Thyroid gland (tissue), 4 donors: Measurements from ENCODE around the gene ADGRB3. TPM values are rescaled to one million over a fixed set of nuclear protein-coding genes. Genes with fewer than 3 reads are reported as not detected.

Experiments used
- DNase-seq, 2 donors: peaks; one replicate each; pipeline ENCODE4 v3.0.0-alpha.2; 2019
- H3K27ac ChIP-seq, 3 donors: fragments of 200-600 bp; sonication (generic); 1 replicate in 2 of 3; 2 replicates in 1 of 3; pipeline ENCODE4 v1.5.1; 2016 to 2019; ENCODE audit warnings: mild to moderate bottlenecking in 1 of 3, moderate library complexity in 1 of 3
- H3K27me3 ChIP-seq: fragments of 200-600 bp; sonication (generic); one replicate; pipeline ENCODE4 v1.5.1; 2019
- H3K36me3 ChIP-seq, 2 donors: fragments of 200-600 bp; sonication (generic); one replicate each; pipeline ENCODE4 v1.5.1; 2016 to 2019
- H3K4me1 ChIP-seq, 2 donors: fragments of 200-600 bp; sonication (generic); one replicate each; pipeline ENCODE4 v1.5.1; 2017 to 2019
- H3K4me3 ChIP-seq, 3 donors: fragments of 200-600 bp; sonication (generic); replicated peaks in 1 of 3; 1 replicate in 2 of 3; 2 replicates in 1 of 3; pipeline ENCODE4 v1.5.1; 2016; ENCODE audit warnings: mild to moderate bottlenecking in 1 of 3
- H3K9me3 ChIP-seq: fragments of 200-600 bp; sonication (generic); one replicate; pipeline ENCODE4 v1.5.1; 2017
- POLR2A ChIP-seq, 2 donors: fragments of 450-650 bp; IDR thresholded peaks; one replicate each; pipeline ENCODE4 v1.6.1; 2017; ENCODE audit warnings: antibody characterized with exemption in 2 of 2, mild to moderate bottlenecking in 2 of 2, moderate library complexity in 1 of 2
- WGBS, 2 donors: methylation state at CpG; one replicate each; pipeline ENCODE4 v1.1.5; 2017; 5-methylcytosine and 5-hydroxymethylcytosine counted together
- intact Hi-C: fragments of 100-400 bp; cut with DNase I; formaldehyde crosslinking; loops from one replicate; pipeline ENCODE4 v1.15.1; 2023
- total RNA-seq, 4 donors: library from RNA; depleted of rRNA; stranded (reverse); fragments of >200 nt; gene quantifications; one replicate each; pipeline ENCODE4 v1.2.3, GENCODE V29; 2016
- TF ChIP-seq, protein P1 (sequence below), 6 experiments: fragments of 200-600 bp in 3 of 6; fragments of 450-650 bp in 3 of 6; sonication (generic) in 3 of 6; IDR thresholded peaks; one replicate each; pipeline ENCODE4 v1.5.1; 2016 to 2019; ENCODE audit warnings: antibody characterized with exemption in 6 of 6, mild to moderate bottlenecking in 2 of 6, inconsistent platforms in 1 of 6, moderate library complexity in 1 of 6

The ADGRB3 gene
- total RNA-seq, 4 donors from 2014 or later: 0.45 to 3.0 (median 1.4) TPM

DNA sequence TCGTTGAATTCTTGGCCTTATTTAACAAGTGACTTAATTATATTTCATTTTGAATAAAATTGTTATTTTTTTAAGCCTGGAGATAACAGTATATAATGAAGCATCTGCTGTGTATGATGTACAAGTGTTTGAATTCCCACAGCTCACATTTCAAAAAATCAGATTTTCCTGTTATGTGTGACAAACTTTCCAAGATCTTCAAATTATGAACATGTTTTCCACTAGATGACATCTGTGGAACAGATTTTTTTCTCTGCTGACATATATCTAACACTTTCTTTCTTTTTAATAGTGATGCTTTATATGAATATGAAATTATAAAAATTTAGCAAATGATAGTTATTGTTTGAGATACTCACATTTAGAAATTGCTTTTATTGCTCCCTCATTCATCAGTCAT lies 678.9 kb downstream of the ADGRB3 start:
- Histone ChIP-seq H3K4me1 (no peaks in the 10 kb centered on the region), H3K9me3 (no peaks in the 10 kb centered on the region), H3K4me3 (no peak overlapping the region), H3K36me3 (no peaks in the 10 kb centered on the region), H3K27ac (no peak overlapping the region), H3K27me3 (no peaks in the 10 kb centered on the region)
- intact Hi-C loops: no loop called here
- WGBS, 2 donors: 81 to 91% methylated on average over 1 of the region's 1 CpG
- no peak for TF ChIP-seq POLR2A (IDR thresholded peaks at IDR 0.05)
- TF ChIP-seq, protein P1, sequence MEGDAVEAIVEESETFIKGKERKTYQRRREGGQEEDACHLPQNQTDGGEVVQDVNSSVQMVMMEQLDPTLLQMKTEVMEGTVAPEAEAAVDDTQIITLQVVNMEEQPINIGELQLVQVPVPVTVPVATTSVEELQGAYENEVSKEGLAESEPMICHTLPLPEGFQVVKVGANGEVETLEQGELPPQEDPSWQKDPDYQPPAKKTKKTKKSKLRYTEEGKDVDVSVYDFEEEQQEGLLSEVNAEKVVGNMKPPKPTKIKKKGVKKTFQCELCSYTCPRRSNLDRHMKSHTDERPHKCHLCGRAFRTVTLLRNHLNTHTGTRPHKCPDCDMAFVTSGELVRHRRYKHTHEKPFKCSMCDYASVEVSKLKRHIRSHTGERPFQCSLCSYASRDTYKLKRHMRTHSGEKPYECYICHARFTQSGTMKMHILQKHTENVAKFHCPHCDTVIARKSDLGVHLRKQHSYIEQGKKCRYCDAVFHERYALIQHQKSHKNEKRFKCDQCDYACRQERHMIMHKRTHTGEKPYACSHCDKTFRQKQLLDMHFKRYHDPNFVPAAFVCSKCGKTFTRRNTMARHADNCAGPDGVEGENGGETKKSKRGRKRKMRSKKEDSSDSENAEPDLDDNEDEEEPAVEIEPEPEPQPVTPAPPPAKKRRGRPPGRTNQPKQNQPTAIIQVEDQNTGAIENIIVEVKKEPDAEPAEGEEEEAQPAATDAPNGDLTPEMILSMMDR (IDR thresholded peaks at IDR 0.05): no peak
- DNase-seq: no peak

DNA sequence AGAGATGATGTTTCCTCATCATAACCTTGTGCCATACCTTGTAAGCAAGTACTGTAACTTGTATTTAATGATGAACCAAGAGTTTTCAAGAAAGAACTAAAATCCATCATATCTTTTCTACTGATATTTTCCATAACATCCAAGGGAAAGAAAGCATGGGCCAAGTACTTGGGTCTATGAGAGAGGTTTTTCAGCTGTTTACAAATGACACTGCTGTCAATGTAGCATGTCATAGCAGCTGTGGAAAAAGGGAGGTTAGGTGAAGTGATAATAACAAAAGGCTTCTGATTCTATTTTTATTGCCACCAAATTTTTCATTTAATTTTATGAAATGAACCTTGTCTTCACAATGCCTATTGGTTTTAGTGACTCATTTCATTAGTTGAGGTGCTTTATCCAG lies 679.4 kb downstream of the ADGRB3 start:
- no peak for TF ChIP-seq POLR2A (IDR thresholded peaks at IDR 0.05)
- TF ChIP-seq, protein P1 (IDR thresholded peaks at IDR 0.05): no peak
- H3K36me3 ChIP-seq: no peaks in the 10 kb centered on the region
- H3K27ac ChIP-seq: no peak overlapping the region
- intact Hi-C loops: no loop called here
- no peak for DNase-seq
- no peaks in the 10 kb centered on the region for H3K27me3 ChIP-seq
- H3K4me1 ChIP-seq: no peaks in the 10 kb centered on the region
- H3K4me3 ChIP-seq: no peak overlapping the region
- no peaks in the 10 kb centered on the region for H3K9me3 ChIP-seq

DNA sequence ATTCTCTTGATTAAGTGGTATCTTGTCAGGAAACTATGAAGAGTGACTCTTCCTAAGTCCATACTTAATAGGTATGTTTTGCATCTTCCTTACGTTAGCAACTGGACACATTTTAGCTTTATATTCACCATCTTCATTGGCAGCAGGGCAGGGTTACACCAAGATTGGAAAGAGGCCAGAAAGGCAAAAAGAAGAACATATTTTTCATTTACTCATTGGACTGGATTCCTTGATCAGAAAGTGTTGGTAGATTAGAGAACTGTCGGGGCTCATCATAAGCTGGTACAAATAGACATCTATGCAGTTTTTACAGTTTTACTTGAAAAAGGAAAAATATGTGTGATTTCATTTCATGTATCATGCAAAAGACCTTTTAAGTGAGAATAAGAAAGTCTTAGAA lies 696.8 kb downstream of the ADGRB3 start:
- Histone ChIP-seq H3K27me3 (no peaks in the 10 kb centered on the region), H3K4me3 (no peak overlapping the region), H3K27ac (no peak overlapping the region), H3K4me1 (no peaks in the 10 kb centered on the region), H3K36me3 (no peaks in the 10 kb centered on the region), H3K9me3 (no peaks in the 10 kb centered on the region)
- TF ChIP-seq, protein P1 (IDR thresholded peaks at IDR 0.05): no peak
- no peak for TF ChIP-seq POLR2A (IDR thresholded peaks at IDR 0.05)
- intact Hi-C loops: no loop called here
- no peak for DNase-seq
- WGBS, 2 donors: 94 to 96% methylated on average over 2 of the region's 2 CpGs

DNA sequence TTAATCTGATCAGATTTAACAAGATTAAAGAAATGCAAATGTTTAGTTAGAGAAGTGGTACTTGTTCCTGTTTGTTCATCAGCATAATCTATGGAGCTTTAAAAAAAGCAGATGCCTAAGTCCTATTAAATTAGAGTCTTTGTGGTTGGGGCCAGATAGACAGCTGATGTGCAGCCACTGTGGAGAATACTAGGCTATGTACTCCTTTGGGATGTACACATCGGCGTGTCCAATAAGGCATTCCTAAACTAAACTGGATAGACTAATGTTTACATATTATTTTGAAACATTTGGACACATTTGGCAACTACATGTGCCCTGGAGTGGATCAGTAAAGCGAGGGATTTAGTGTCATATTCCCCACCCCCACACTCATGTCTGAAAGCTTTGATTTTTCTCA lies 702.2 kb downstream of the ADGRB3 start:
- WGBS, 2 donors: 79 to 81% methylated on average over 3 of the region's 3 CpGs
- H3K4me1 ChIP-seq: no peaks in the 10 kb centered on the region
- H3K27ac ChIP-seq: no peak overlapping the region
- H3K36me3 ChIP-seq: no peaks in the 10 kb centered on the region
- H3K27me3 ChIP-seq: no peaks in the 10 kb centered on the region
- H3K9me3 ChIP-seq: no peaks in the 10 kb centered on the region
- H3K4me3 ChIP-seq: no peak overlapping the region
- TF ChIP-seq, protein P1 (IDR thresholded peaks at IDR 0.05): no peak
- TF ChIP-seq POLR2A (IDR thresholded peaks at IDR 0.05): no peak
- DNase-seq: no peak
- intact Hi-C loops: no loop called here

DNA sequence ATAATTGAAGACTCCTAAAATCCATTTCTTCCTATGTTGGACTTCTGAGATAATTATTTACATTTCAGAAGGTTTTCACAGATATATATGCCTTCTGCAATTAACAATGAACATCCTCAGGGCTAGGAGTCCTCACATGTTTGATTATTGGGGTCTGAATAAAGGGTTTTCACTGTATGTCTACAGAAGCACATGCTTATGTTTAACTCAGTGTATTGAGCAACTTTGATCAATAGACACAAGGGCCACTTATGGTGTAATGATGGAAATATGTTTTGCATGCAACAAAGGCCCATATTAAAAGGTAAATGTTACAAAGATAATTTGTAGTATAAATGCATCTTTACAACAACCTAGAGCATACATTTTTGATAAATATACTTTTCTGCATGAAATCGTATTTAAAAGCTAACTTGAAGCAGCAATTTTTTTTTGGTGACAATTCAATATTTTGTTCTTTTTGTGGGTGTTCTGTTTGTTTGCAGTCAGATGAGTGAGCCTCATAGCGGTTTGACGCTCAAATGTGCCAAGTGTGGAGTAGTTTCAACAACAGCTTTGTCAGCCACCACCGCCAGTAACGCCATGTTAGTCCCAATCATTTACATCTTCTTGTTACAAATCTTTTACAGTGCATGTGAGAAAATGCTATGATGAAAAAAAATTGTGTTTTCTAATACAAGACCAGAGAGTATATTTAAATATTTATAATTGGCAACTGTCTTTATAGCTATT lies 703.5 kb downstream of the ADGRB3 start:
- no peak for DNase-seq
- Histone ChIP-seq H3K4me1 (no peaks in the 10 kb centered on the region), H3K4me3 (no peak overlapping the region), H3K27me3 (no peaks in the 10 kb centered on the region), H3K9me3 (no peaks in the 10 kb centered on the region), H3K36me3 (no peaks in the 10 kb centered on the region), H3K27ac (no peak overlapping the region)
- TF ChIP-seq, protein P1 (IDR thresholded peaks at IDR 0.05): no peak
- no peak for TF ChIP-seq POLR2A (IDR thresholded peaks at IDR 0.05)
- intact Hi-C loops: no loop called here
- 93 to 94% methylated on average over 5 of the region's 5 CpGs for WGBS, 2 donors
